Endothelial cell of umbilical vein (primary cell): ENCODE data around the gene PTGIR. TPM values are rescaled to one million over a fixed set of nuclear protein-coding genes. Genes with fewer than 3 reads are reported as not detected.

Experiments
- BruUV-seq: library from RNA; stranded (reverse); fragments of 400-500 nt; replicated peaks from 2 replicates; lab custom pipeline; 2021; lab: Mats Ljungman, UMichigan
- CTCF ChIA-PET: fragments of 300-600, 350-600 bp; sonication (Branson Sonifier 250); formaldehyde crosslinking; loops from one replicate; lab custom pipeline; 2021; ENCODE audit warnings: antibody characterized with exemption, inconsistent platforms; lab: Charles Lee
- POLR2A ChIA-PET: fragments of 300-600, 350-600 bp; sonication (Branson Sonifier 250); formaldehyde crosslinking; loops from one replicate; lab custom pipeline; 2021; ENCODE audit warnings: antibody characterized with exemption, inconsistent platforms; lab: Charles Lee
- DNase-seq: peaks from one replicate; pipeline ENCODE4 v3.0.0-alpha.2; 2011; ENCODE audit warnings: low read depth, low spot score
- FAIRE-seq: peaks from 2 replicates; lab custom pipeline; 2011; peaks lifted over from hg19 to GRCh38; lab: Jason Lieb, UNC
- H2AFZ ChIP-seq: 2 replicates; pipeline ENCODE4 v1.6.0; 2012; ENCODE audit warnings: low read depth, low read length, control low read depth, inconsistent platforms
- H3K27ac ChIP-seq: 2 replicates; pipeline ENCODE4 v1.5.1; 2011; ENCODE audit warnings: low read depth, mild to moderate bottlenecking, control low read depth, low read length, moderate library complexity; ENCODE audit not compliant: insufficient read depth
- H3K27me3 ChIP-seq, 2 experiments: 2 replicates each; pipeline versions ENCODE4 v1.6.0 to v1.6.1; 2011; ENCODE audit warnings: low read length in 2 of 2, mixed read lengths in 1 of 2; ENCODE audit not compliant: control insufficient read depth in 2 of 2, insufficient read depth in 2 of 2
- H3K36me3 ChIP-seq, 2 experiments: 2 replicates in 1 of 2; 3 replicates in 1 of 2; pipeline ENCODE4 v1.5.1; 2011; ENCODE audit warnings: low read length in 2 of 2, mild to moderate bottlenecking in 1 of 2, moderate library complexity in 1 of 2; ENCODE audit not compliant: control insufficient read depth in 2 of 2, insufficient read depth in 2 of 2; ENCODE audit errors: extremely low read depth in 1 of 2
- H3K4me1 ChIP-seq: 3 replicates; pipeline ENCODE4 v1.5.1; 2011; ENCODE audit warnings: mild to moderate bottlenecking, low read length; ENCODE audit not compliant: control insufficient read depth, insufficient read depth; ENCODE audit errors: extremely low read depth
- H3K4me2 ChIP-seq: 2 replicates; pipeline ENCODE4 v1.6.1; 2011; ENCODE audit warnings: low read length, control low read depth, mixed read lengths; ENCODE audit not compliant: insufficient read depth
- H3K4me3 ChIP-seq, 3 experiments: fragments of 200-600 bp in 1 of 3; sonication (generic), shearing (Covaris generic) in 1 of 3; replicated peaks in 1 of 3; 2 replicates each; pipeline ENCODE4 v1.5.1; 2011 to 2016; ENCODE audit warnings: control low read depth in 3 of 3, low read length in 3 of 3, mild to moderate bottlenecking in 2 of 3, inconsistent platforms in 1 of 3, low read depth in 1 of 3, moderate library complexity in 1 of 3; ENCODE audit not compliant: insufficient read depth in 1 of 3
- H3K79me2 ChIP-seq: 2 replicates; pipeline ENCODE4 v1.6.0; 2012; ENCODE audit warnings: low read length, inconsistent platforms; ENCODE audit not compliant: control insufficient read depth, insufficient read depth
- H3K9ac ChIP-seq: replicated peaks from 2 replicates; pipeline ENCODE3; 2011; ENCODE audit warnings: low read length, control low read depth; ENCODE audit not compliant: insufficient read depth; ENCODE audit errors: extremely low read depth
- H3K9me1 ChIP-seq: replicated peaks from 3 replicates; pipeline ENCODE4 v1.6.0; 2011; ENCODE audit warnings: mild to moderate bottlenecking, low read length; ENCODE audit not compliant: control insufficient read depth, insufficient read depth; ENCODE audit errors: extremely low read depth
- H3K9me3 ChIP-seq: replicated peaks from 2 replicates; pipeline ENCODE4 v1.5.1; 2012; ENCODE audit warnings: low read length, inconsistent platforms; ENCODE audit not compliant: control insufficient read depth, insufficient read depth
- H4K20me1 ChIP-seq: replicated peaks from 2 replicates; pipeline ENCODE3; 2011; ENCODE audit warnings: mild to moderate bottlenecking, low read length; ENCODE audit not compliant: control insufficient read depth, insufficient read depth; ENCODE audit errors: extremely low read depth
- FOS ChIP-seq: IDR thresholded peaks from 2 replicates; pipeline ENCODE4 v1.6.1; 2011; ENCODE audit warnings: mild to moderate bottlenecking, low read length, moderate library complexity, borderline replicate concordance; ENCODE audit not compliant: insufficient read depth
- GATA2 ChIP-seq: IDR thresholded peaks from 2 replicates; pipeline ENCODE4 v1.7.0; 2011; ENCODE audit warnings: low read depth, mild to moderate bottlenecking, moderate library complexity, mixed read lengths, low read length; ENCODE audit not compliant: insufficient read length, insufficient read depth
- JUN ChIP-seq: IDR thresholded peaks from 2 replicates; pipeline ENCODE4 v1.6.1; 2011; ENCODE audit warnings: borderline replicate concordance, low read depth; ENCODE audit not compliant: insufficient read length, insufficient read depth
- MYC ChIP-seq: IDR thresholded peaks from one replicate; pipeline ENCODE4 v1.6.1; 2011; ENCODE audit warnings: mild to moderate bottlenecking, low read depth, low read length
- POLR2A ChIP-seq: IDR thresholded peaks from 2 replicates; pipeline ENCODE4 v1.6.1; 2012; ENCODE audit warnings: low read depth, mild to moderate bottlenecking, control low read depth, low read length
- POLR2AphosphoS5 ChIP-seq: IDR thresholded peaks from 2 replicates; pipeline ENCODE4 v1.6.1; 2012; ENCODE audit warnings: low read depth, mild to moderate bottlenecking, control low read depth, low read length, moderate library complexity; ENCODE audit not compliant: insufficient read depth
- dilution Hi-C: fragments of 300-500 bp; cut with MboI; formaldehyde crosslinking; loops from one replicate; pipeline ENCODE4 v1.15.0; 2019; ENCODE audit warnings: low sequenced_read_pairs; ENCODE audit not compliant: extremely low pct_ligation_motif_present
- intact Hi-C: fragments of 100-400 bp; cut with micrococcal nuclease; formaldehyde crosslinking; loops from one replicate; pipeline ENCODE4 v1.10.0; 2022
- polyA plus RNA-seq, 4 experiments: library from polyadenylated mRNA; depleted of rRNA in 3 of 4; stranded (reverse) in 3 of 4; unstranded in 1 of 4; fragments of >200 nt; gene quantifications; 2 replicates each; pipeline versions ENCODE4 v1.2.1 to v1.2.3, GENCODE V29; 2011 to 2012; ENCODE audit warnings: missing spikeins in 1 of 4
- total RNA-seq: library from RNA; stranded (reverse); gene quantifications from 2 replicates; pipeline ENCODE4 v1.2.3, GENCODE V29; 2021
- TF ChIP-seq, protein P1 (sequence below): IDR thresholded peaks from 2 replicates; pipeline ENCODE4 v1.6.1; 2011; ENCODE audit not compliant: insufficient read depth, insufficient read length
- TF ChIP-seq, protein P2 (sequence below), 2 donors: IDR thresholded peaks; 1 replicate in 1 of 2; 2 replicates in 1 of 2; pipeline ENCODE4 v1.5.1; 2011; ENCODE audit warnings: low read length in 2 of 2, mild to moderate bottlenecking in 2 of 2, moderate library complexity in 2 of 2, control low read depth in 1 of 2, inconsistent platforms in 1 of 2, low read depth in 1 of 2; ENCODE audit not compliant: insufficient read depth in 1 of 2; ENCODE audit errors: extremely low read depth in 1 of 2

PTGIR gene
- total and polyA plus RNA-seq, 2 donors (not counting 3 experiments of a cell fraction or from before 2014, with no cell fraction given) = 0.55 to 2.7 TPM

DNA sequence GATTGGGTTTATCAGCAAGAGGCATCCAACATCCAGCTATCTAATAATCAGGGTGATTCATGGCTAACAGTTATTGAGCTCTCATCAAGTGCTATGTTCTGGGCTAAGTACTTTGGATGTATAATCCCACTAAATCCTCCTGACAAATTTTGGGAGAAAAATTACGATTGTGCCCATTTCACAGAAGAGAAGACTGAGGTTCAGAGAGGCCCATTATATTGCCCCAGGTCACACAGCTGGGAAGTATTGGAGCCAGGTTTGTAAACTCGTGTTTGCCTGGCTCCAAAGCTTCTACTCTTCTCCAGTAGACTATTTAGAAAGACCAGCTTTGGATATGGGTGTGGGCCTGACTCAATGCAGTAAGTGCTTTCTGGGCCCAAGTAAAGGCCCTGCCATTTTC, 44.6 kb downstream of the PTGIR start:
- peaks cover 0 to 5% of the 10 kb centered on the region in 2 experiments for H3K27me3 ChIP-seq
- FAIRE-seq (no peak), DNase-seq (no peak)
- TF ChIP-seq POLR2A (no peak), FOS (no peak), GATA2 (no peak), MYC (no peak), POLR2AphosphoS5 (no peak), JUN (no peak)
- TF ChIP-seq, protein P1, sequence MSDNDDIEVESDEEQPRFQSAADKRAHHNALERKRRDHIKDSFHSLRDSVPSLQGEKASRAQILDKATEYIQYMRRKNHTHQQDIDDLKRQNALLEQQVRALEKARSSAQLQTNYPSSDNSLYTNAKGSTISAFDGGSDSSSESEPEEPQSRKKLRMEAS = no peak
- TF ChIP-seq, protein P2, sequence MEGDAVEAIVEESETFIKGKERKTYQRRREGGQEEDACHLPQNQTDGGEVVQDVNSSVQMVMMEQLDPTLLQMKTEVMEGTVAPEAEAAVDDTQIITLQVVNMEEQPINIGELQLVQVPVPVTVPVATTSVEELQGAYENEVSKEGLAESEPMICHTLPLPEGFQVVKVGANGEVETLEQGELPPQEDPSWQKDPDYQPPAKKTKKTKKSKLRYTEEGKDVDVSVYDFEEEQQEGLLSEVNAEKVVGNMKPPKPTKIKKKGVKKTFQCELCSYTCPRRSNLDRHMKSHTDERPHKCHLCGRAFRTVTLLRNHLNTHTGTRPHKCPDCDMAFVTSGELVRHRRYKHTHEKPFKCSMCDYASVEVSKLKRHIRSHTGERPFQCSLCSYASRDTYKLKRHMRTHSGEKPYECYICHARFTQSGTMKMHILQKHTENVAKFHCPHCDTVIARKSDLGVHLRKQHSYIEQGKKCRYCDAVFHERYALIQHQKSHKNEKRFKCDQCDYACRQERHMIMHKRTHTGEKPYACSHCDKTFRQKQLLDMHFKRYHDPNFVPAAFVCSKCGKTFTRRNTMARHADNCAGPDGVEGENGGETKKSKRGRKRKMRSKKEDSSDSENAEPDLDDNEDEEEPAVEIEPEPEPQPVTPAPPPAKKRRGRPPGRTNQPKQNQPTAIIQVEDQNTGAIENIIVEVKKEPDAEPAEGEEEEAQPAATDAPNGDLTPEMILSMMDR (IDR thresholded peaks at IDR 0.05; ENCODE audit: extremely low read depth in 1 of 2, insufficient read depth in 1 of 2, low read depth in 1 of 2, low read length in 2 of 2) = no peak
- H3K4me1 ChIP-seq = no peaks in the 10 kb centered on the region
- H3K79me2 ChIP-seq = no peaks in the 10 kb centered on the region
- CTCF ChIA-PET = interaction anchor here (1.0 to 1.8 kb wide), 11 partner anchors 8 to 51 kb away, joined by 3 to 23 read pairs (median 5); partner anchors contain the start of gene CALM3
- H3K9me1 ChIP-seq = no peaks in the 10 kb centered on the region
- no peaks in the 10 kb centered on the region for H3K36me3 ChIP-seq
- intact Hi-C loops (no loop called here), dilution Hi-C loops (no loop called here)
- H3K9me3 ChIP-seq = no peaks in the 10 kb centered on the region
- no peak overlapping the region for H3K4me3 ChIP-seq
- POLR2A ChIA-PET = no interaction called here
- H3K9ac ChIP-seq = no peak overlapping the region
- H3K4me2 ChIP-seq = no peak overlapping the region
- no peaks in the 10 kb centered on the region for H4K20me1 ChIP-seq
- no TSS peak for BruUV-seq
- no peak overlapping the region for H2AFZ ChIP-seq
- H3K27ac ChIP-seq = no peak overlapping the region
